HG02623 (cell line): Measurements from ENCODE around the gene MAFF.
"Not testable (repeated sequence)": the region's sequence is repeated elsewhere in the genome, so short reads cannot be mapped to it uniquely, and the experiment has no call there.

Source experiments
- ATAC-seq: cut with Tn5 transposase; IDR thresholded peaks from one replicate; pipeline ENCODE4 v1.9.1; 2021; ENCODE audit warnings: moderate library complexity; ENCODE audit not compliant: unreplicated experiment

The MAFF gene

GRCh38 chr22:38177044-38177443, 24.8 kb upstream of the MAFF start:
- ATAC-seq, result no peak

- not testable (repeated sequence) for ATAC-seq
These were observed 24.2 kb upstream of the MAFF start for GRCh38 chr22:38177571-38177925.

DNA sequence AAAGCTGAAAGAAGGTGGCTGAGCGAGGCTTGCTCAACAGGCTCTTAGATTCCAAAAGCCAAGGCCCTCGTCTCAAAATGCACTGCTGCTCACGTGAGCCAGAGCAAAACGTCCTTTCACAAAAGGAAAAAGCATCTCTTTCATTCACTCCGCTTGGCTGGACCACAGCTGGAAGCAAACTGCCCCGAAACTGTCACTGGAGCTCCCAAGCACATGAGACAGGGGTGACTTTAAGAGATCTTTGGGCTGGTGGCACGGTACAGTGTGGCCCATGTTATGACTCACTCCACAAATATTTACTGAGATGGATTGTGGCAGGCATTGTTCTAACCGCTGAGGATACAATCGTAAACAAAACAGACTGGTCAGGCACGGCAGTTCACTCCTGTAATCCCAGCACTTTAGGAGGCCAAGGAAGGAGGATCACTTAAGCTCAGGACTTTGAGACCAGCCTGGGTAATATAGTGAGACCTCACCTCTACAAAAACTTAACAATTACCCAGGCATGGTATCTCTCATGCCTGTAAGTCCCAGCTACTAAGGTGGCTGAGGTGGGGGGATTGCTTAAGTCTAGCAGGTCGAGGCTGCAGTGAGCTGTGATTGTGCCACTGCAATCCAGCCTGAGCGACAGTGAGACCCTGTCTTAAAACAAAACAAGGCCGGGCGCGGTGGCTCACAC, 23.7 kb upstream of the MAFF start:
- no peak for ATAC-seq

- ATAC-seq, result not testable (repeated sequence)
These were observed 23.2 kb upstream of the MAFF start for GRCh38 chr22:38178605-38178937.

GRCh38 chr22:38180841-38181452, 20.8 kb upstream of the MAFF start:
- ATAC-seq, result no peak

DNA sequence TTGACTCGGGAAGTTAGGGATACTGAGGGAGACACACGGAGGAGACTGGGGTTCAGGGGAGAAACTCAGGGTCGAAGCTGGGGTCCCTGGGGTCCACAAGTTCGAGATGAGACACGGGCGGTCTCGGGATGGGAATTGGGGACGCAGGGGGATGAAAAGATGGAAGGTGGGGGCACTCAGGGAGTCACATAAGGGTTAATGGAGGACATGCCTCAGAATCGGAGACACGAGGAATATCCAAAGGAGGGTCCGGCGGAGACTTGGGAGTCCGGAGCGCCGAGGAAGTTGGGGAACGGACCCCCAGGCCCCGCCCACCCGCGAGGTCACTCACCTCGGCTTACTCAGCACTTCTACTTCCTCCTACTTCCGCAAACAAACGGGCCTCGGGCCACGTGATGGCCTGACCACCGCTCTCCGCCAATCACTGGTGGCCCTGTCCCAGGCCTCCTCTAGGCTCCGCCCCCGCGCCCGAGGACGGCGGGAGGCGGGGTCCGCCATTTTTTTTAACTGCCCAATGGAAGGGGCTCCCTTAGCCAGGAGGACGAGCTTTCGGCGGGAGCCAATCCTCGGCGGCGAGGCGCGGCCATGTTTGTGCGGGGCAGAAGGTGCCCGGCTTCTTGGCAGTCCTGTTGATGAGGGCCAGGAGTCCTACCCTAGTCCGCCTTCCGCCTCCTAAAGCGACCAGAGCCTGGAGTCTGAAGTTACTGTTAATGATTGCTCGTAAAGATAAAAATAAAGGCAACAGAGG, 20.2 kb upstream of the MAFF start, which contains the start of gene PLA2G6:
Gene PLA2G6 (minus strand): TSS at position 378 of the 748 bp plus-strand sequence. CDS start 12,404 bp downstream, outside the sequence.
- peak; percentile 81 for ATAC-seq

DNA sequence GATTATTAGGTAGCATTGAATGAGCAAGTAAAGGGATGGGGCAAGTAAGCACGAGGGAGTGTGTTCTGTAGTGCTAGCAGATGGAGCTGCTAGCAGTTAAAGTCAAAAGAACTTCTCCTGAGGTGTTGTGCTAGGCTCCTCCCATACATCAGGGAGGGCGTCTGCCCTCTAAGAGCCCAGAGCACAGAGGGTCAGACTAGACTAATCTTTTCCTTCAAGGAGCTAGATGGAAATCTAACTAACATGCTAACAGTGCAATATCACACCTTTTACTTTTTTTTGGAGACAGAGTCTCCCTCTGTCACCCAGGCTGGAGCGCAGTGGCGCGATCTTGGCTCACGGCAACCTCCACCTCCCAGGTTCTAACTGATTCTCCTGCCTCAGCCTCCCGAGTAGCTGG, 17.0 kb upstream of the MAFF start:
- no peak for ATAC-seq

DNA sequence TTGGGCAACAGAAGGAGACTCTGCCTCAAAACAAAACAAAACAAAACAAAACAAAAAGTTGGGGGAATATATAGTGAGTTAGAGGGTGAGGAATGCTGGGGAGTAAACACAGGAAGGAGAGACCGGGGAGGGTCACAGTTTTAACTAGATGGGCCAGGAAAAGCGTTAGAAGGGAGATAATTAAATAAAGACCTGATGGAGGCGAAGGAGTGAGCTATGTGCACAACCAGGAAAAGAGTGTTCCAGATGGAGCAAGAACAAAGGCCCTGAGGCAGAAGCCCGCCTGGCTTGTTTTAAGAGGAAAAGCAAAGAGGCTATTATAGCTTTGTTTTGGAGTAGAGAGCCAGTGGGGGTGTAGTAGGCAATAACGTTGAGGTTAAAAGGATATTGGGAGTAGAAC, 15.4 kb upstream of the MAFF start:
- ATAC-seq, result no peak

DNA sequence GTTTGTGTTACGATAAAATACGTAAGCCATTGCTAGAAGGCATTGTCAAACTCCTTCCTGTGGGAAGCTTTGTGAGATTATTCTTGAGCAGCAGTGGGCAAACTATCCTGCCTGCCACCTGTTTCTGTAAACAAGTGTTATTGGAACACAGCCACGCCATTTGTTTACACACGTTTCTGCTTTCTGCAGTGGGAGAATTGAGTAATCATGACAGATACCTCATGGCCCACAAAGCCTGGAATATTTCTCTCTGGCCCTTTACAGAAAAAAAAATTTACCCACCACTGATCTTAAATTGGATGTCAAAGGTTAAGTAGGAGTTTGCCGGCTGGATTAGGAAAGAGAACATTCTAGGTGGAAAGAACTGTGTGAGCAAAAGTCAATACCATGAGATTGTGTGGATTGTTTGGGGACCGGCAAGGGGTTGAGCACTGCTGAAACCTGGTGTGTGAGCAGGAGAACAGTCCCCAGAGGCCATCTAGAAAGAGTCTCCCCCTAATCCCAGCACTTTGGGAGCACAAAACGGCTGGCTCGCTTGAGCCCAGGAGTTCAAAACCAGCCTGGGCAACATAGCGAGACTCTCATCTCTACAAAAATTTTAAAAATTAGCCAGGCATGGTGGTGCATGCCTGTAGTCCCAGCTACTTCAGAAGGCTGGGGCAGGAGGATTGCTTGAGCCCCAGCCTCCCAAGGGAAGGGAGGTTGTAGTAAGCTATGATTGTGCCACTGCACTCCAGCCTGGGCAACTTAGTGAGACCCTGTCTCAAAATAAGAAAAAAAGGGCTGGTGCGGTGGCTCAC, 14.2 kb upstream of the MAFF start:
- ATAC-seq, result no peak

DNA sequence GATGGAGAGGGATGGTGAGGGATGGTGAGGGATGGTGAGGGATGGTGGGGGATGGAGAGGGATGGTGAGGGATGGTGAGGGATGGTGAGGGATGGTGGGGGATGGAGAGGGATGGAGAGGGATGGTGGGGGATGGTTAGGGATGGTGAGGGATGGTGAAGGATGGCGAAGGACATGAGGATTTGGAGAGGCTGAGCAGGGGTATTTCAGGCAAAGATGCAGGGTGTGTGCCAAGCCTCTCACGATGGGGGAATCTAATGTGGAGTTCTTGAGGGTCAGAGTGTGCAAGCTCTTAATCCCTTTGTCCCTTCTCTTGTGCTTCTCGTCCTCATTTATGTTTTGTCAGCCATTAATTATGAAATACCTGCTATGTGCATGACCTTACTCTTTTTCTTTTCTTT, 12.7 kb upstream of the MAFF start:
- no peak for ATAC-seq

GRCh38 chr22:38190581-38190980, 11.2 kb upstream of the MAFF start:
- ATAC-seq, result no peak

DNA sequence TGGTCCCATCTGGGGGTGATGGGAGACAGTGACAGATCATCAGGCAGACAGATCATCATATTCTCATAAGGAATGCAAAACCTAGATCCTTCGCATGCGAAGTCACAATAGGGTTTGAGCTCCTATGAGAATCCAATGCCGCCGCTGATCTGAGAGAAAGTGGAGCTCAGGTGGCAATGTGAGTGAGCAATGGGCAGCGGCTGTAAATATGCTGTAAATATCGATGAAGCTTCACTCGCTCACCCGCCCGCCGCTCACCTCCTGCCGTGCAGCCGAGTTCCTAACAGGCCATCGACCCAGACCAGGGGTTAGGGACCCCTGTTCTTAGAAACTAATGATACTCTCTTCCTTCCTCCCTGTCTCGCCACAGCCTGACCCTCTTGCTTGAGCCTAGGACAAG, 10.7 kb upstream of the MAFF start:
- no peak for ATAC-seq

GRCh38 chr22:38191731-38192474, 9.9 kb upstream of the MAFF start:
- ATAC-seq, result no peak

GRCh38 chr22:38192475-38192863, 9.3 kb upstream of the MAFF start:
- ATAC-seq, result no peak

DNA sequence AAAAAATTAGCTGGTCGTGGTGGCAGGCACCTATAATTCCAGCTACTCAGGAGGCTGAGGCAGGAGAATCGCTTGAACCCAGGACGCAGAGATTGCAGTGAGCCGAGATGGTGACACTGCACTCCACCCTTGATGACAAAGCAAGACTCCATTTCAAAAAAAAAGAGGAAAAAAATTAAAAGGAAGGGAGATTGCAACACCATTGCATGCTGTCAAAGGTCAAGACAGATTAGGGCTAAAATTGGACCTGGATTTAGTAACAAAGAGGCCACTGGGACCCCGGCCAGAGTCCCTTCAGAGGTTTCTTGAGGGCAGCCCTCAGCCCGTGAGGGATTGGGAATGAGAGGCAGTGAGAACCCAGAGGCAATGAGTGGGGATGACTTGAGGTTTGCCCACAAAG, 8.2 kb upstream of the MAFF start:
- ATAC-seq, result no peak

DNA sequence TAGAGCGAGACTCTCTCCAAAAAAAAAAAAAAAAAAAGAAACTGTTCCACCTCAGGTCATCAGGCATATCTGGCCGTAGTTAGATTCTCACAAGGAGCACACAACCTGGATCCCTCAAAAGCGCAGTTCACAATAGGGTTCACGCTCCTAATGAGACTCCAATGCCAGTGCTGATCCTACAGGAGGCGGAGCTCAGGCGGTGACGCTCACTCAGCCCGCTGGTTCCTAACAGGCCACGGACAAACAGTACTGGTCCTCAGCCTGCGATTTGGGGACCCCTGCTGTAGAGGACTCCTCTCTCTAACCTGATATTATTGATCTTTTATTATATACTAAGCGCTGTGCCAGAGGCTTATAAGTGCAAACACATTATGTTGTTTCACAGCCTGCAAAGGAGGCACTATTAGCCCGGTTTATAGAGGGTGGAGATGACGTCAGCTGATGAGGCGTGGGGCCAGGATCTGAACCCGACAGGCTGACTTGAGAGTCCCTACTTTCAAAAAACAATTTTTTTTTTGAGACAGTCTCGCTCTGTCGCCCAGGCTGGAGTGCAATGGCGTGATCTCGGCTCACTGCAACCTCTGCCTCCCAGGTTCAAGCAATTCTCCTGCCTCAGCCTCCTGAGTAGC, 4.9 kb upstream of the MAFF start:
- ATAC-seq, result no peak

DNA sequence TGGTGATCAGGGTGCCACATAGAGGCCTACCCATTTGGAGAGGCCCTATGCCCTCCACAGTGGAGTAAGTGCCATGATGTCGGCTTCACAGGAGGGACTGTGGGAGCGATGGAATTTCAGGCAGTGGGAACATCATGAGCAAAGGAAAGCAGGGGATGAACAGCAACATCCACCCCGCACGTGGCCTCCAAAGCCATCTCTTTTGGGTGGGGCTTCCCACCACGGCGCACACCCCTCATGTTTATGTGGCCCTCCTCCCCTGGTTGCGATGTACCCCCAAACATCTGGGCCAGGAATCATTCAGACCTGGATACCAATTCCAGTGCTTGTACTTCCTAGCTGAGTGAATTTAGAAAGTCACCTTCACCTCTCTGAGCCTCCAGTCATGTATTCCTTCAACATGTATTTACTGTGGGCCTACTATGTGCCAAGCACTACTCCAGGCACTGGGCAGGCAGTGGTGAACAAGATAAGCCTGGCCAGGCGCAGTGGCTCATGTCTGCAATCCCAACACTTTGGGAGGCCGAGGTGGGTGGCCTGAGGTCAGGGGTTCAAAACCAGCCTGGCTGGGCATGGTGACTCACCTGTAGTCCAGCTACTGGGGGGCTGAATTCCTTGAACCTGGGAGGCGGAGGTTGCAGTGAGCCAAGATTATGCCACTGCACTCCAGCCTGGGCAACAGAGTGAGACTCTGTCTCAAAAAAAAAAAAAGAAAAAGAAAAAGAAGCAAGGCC, 1.8 kb upstream of the MAFF start:
- ATAC-seq, result no peak

GRCh38 chr22:38201371-38201710, 453 bp upstream of the MAFF start:
- no peak for ATAC-seq

GRCh38 chr22:38202437-38203089, 769 bp downstream of the MAFF start:
- no peak for ATAC-seq
